Dedifferentiated amniotic fluid mesenchymal stem cell (primary cell): ENCODE results near the gene DAP3.
"Not testable (repeated sequence)": the region's sequence is repeated elsewhere in the genome, so short reads cannot be mapped to it uniquely, and the experiment has no call there.

Source experiments
- DNase-seq: peaks from one replicate; pipeline ENCODE4 v3.0.0-alpha.2; 2016; ENCODE audit errors: extremely low spot score

The DAP3 gene

GRCh38 chr1:155689081-155689607 lies at the start of gene DAP3:
Gene DAP3, plus strand, starts transcription at chr1:155689091. Its CDS starts 20,689 bp downstream, at chr1:155709780.
- peak; percentile 69 for DNase-seq

GRCh38 chr1:155640367-155640766 lies 48.5 kb upstream of the DAP3 start:
- DNase-seq, result no peak

GRCh38 chr1:155642559-155643180 lies 46.2 kb upstream of the DAP3 start:
- not testable (repeated sequence) for DNase-seq

- no peak for DNase-seq
Measured at GRCh38 chr1:155643230-155643629, 45.7 kb upstream of the DAP3 start.

GRCh38 chr1:155645034-155645598 lies 43.8 kb upstream of the DAP3 start:
- no peak for DNase-seq

- no peak for DNase-seq
Measured at GRCh38 chr1:155645648-155646047, 43.2 kb upstream of the DAP3 start.

- no peak for DNase-seq
Measured at GRCh38 chr1:155646307-155646706, 42.6 kb upstream of the DAP3 start.

- DNase-seq, result peak; percentile 72
Measured at GRCh38 chr1:155648207-155649147, 40.4 kb upstream of the DAP3 start.

- no peak for DNase-seq
Measured at GRCh38 chr1:155649676-155650075, 39.2 kb upstream of the DAP3 start.

GRCh38 chr1:155650231-155650757 lies 38.6 kb upstream of the DAP3 start:
- DNase-seq, result no peak

GRCh38 chr1:155651861-155652661 lies 36.8 kb upstream of the DAP3 start:
- DNase-seq, result no peak

GRCh38 chr1:155652951-155653350 lies 35.9 kb upstream of the DAP3 start:
- no peak for DNase-seq

GRCh38 chr1:155657463-155657862 lies 31.4 kb upstream of the DAP3 start:
- no peak for DNase-seq

GRCh38 chr1:155661239-155661638 lies 27.7 kb upstream of the DAP3 start:
- DNase-seq, result not testable (repeated sequence)

GRCh38 chr1:155669233-155670162 lies 19.4 kb upstream of the DAP3 start:
- no peak for DNase-seq

GRCh38 chr1:155671750-155672149 lies 17.1 kb upstream of the DAP3 start:
- DNase-seq, result no peak

GRCh38 chr1:155673003-155673402 lies 15.9 kb upstream of the DAP3 start:
- DNase-seq, result no peak

- DNase-seq, result no peak
Measured at GRCh38 chr1:155678027-155678426, 10.9 kb upstream of the DAP3 start.

- DNase-seq, result not testable (repeated sequence)
Measured at GRCh38 chr1:155678992-155679391, 9.9 kb upstream of the DAP3 start.

GRCh38 chr1:155680531-155680930 lies 8.4 kb upstream of the DAP3 start:
- no peak for DNase-seq
